NCI-H345 (cell line): ENCODE measurements around the gene CYGB.
"Not testable (repeated sequence)": the region's sequence is repeated elsewhere in the genome, so short reads cannot be mapped to it uniquely, and the experiment has no call there.

Experiments used
- DNase-seq: peaks from one replicate; lab custom pipeline; 2025; lab: John Stamatoyannopoulos, UW

Gene CYGB

GRCh38 chr17:76523084-76524037 lies 14.1 kb downstream of the CYGB start:
- DNase-seq = peak; percentile 82

GRCh38 chr17:76521683-76522082 lies 15.8 kb downstream of the CYGB start:
- DNase-seq = not testable (repeated sequence)

- DNase-seq = no peak
Observed at GRCh38 chr17:76521262-76521661, 16.2 kb downstream of the CYGB start.

- no peak for DNase-seq
Observed at GRCh38 chr17:76519048-76519966, 18.2 kb downstream of the CYGB start.

GRCh38 chr17:76517638-76518038 lies 19.9 kb downstream of the CYGB start:
- DNase-seq = no peak

GRCh38 chr17:76515274-76515949 lies 22.1 kb downstream of the CYGB start:
- DNase-seq = no peak

- not testable (repeated sequence) for DNase-seq
Observed at GRCh38 chr17:76514355-76514754, 23.2 kb downstream of the CYGB start.

GRCh38 chr17:76513306-76513692 lies 24.2 kb downstream of the CYGB start:
- DNase-seq = no peak

- DNase-seq = no peak
Observed at GRCh38 chr17:76512366-76513305, 24.9 kb downstream of the CYGB start.

- DNase-seq = no peak
Observed at GRCh38 chr17:76511668-76512365, 25.7 kb downstream of the CYGB start.

GRCh38 chr17:76510831-76511244 lies 26.7 kb downstream of the CYGB start:
- no peak for DNase-seq

- not testable (repeated sequence) for DNase-seq
Observed at GRCh38 chr17:76508472-76509063, 28.9 kb downstream of the CYGB start.

- DNase-seq = peak; percentile 74
Observed at GRCh38 chr17:76506408-76507345, 30.8 kb downstream of the CYGB start.

GRCh38 chr17:76504117-76504516 lies 33.4 kb downstream of the CYGB start:
- DNase-seq = no peak

GRCh38 chr17:76502341-76503211 lies 34.9 kb downstream of the CYGB start:
- no peak for DNase-seq

GRCh38 chr17:76501827-76502307 lies 35.6 kb downstream of the CYGB start:
- DNase-seq = no peak

GRCh38 chr17:76501018-76501826 lies 36.3 kb downstream of the CYGB start, which contains the start of gene RHBDF2:
Gene RHBDF2 (minus strand): TSS chr17:76501423. CDS start chr17:76481524, 19,899 bp downstream.
- peak; percentile 89 for DNase-seq
